NCI-H128 (cell line): ENCODE results near the gene AGPAT4.
"Not testable (repeated sequence)": the region's sequence is repeated elsewhere in the genome, so short reads cannot be mapped to it uniquely, and the experiment has no call there.

Experiments used
- DNase-seq: peaks from one replicate; lab custom pipeline; 2025; ENCODE audit not compliant: unreplicated experiment; lab: John Stamatoyannopoulos, UW

AGPAT4 gene

GRCh38 chr6:161207200-161207599 lies 66.7 kb downstream of the AGPAT4 start:
- no peak for DNase-seq

- DNase-seq, result no peak
Measured at GRCh38 chr6:161204866-161205557, 68.8 kb downstream of the AGPAT4 start.

DNA sequence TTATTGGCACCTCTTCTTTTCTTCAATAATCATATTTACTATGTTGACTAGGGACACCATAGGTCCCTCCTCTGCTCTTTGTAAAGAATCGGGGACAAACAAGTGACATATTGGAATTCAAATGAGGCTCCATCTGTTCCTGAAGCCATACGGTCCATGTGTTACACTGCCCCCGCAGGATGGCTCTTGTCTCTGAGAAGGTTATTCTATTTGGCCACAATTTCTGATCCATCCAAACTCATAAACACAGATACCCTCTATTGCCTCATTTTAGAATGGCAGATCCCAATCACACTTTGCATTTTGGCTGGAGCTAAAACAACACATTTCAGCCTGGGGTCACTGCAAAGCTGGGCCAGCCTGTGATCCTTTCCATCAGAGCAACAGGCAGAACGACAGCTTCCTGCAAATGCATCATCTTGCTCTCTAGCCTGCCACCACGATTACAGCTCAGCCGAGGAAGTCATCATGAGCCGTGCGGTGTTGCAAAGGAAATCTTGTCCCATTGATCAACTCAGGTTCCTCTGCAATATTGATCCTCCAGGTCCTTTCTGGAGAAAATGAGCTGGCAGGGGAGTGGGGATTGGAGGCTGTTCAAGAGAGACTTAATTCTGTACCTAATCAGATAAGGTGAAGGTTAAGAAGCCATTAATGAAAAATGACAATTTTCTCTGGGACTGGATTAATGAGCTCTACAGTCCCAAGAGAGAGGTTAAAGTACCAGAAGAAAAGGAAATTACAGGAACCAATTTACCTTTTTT lies 73.1 kb downstream of the AGPAT4 start:
- DNase-seq, result no peak

- no peak for DNase-seq
Measured at GRCh38 chr6:161199850-161200249, 74.0 kb downstream of the AGPAT4 start.

DNA sequence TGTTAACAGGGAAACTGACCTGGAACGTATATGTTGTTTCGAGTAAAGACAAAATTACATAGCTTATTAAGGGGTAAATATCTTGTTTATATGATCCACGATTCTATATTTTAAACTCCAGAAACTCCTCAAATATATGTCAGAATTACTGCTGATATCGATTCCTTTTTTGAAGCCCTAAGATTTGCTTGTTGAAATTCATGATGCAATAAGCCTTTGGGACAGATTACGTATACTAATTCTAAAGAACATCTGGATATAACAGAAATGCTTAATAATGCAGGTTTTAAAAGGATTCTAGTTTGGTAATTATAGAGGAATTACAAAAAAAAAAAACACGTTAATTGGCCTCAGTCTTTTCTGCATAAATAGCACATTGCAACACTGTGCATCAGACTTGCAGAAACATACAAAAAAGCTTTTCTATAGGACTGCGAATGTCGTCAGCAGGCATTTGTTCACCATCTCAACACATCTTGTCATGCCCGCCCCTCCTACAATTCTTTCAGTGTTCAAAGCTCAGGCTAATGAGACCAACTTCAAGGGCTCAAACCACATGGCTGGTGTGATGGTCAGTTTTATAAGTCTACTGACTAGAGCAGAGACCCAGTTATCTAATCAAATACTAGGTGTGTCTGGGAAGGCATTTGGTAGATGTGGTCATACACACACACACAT lies 74.9 kb downstream of the AGPAT4 start:
- no peak for DNase-seq

GRCh38 chr6:161198176-161198575 lies 75.7 kb downstream of the AGPAT4 start:
- DNase-seq, result no peak

- no peak for DNase-seq
Measured at GRCh38 chr6:161195386-161195785, 78.5 kb downstream of the AGPAT4 start.

DNA sequence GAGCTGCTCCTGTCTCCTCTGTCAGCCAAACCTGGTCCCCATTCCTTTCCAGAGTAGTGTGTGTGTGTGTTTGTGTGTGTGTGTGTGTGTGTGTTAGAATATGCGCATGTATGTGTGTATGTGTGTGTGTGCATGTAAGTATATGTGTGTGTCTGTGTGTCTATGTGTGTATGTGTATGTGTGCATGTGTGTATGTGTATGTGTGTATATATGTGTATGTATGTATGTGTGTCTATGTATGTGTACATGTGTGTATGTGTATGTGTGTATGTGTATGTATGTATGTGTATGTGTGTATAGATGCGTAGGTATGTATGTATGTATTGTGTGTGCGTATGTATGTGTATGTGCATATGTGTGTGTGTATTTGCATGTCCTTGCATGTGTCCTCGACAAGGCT lies 79.5 kb downstream of the AGPAT4 start:
- no peak for DNase-seq

DNA sequence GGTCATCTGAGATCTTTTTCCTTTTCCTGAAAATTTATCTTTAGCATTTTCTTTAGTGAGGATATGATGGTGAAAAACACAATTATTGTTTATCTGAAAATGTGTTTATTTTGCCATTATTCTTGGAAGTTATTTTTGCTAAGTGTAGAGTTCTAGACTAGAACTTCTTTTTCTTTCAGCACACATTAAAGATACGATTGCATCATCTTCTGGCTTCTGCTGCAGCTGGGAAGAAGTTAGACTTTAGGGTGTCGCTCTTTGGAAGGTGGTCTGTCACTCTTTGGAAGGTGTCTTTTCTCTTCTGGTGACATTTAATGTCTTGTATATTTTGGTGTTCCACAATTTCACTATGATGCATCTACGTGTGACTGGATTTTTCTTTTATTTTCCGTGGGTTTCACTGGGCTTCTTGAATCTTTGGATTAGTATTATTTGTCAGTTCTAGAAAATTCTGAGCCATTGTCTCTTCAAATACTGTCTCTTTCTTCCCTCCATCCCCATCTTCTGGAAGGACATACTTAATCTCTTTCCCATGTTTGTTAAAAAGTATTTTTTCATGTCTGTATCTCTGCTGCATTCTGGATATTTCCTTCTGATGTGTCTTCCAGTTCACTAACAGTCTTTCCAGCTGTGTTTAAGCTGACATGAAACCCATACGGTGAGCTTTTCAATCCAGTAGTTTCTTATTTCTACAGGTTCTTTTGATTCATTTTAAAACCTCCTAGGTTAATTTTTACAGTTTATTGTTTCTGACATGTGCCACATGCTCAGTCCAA lies 81.0 kb downstream of the AGPAT4 start:
- no peak for DNase-seq

GRCh38 chr6:161191671-161192070 lies 82.2 kb downstream of the AGPAT4 start:
- no peak for DNase-seq

DNA sequence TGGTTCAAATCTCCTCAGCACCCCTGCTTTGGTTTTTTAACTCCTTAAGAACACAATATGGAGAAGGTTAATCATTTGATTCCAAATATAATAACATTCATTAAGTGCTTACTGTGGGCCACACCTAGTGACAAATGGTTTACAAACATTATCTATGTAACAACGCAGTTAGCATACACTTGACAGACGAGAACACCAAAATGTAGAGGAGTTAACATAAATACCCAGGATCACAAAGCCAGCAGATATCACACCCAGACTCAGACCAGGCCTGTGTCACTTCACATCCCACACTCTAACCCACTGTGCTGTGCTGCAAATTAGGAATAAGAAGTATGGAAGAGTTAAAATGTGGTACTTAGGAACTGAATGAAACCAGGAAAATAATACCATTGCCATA lies 82.9 kb downstream of the AGPAT4 start:
- no peak for DNase-seq

GRCh38 chr6:161189891-161190290 lies 84.0 kb downstream of the AGPAT4 start:
- no peak for DNase-seq

DNA sequence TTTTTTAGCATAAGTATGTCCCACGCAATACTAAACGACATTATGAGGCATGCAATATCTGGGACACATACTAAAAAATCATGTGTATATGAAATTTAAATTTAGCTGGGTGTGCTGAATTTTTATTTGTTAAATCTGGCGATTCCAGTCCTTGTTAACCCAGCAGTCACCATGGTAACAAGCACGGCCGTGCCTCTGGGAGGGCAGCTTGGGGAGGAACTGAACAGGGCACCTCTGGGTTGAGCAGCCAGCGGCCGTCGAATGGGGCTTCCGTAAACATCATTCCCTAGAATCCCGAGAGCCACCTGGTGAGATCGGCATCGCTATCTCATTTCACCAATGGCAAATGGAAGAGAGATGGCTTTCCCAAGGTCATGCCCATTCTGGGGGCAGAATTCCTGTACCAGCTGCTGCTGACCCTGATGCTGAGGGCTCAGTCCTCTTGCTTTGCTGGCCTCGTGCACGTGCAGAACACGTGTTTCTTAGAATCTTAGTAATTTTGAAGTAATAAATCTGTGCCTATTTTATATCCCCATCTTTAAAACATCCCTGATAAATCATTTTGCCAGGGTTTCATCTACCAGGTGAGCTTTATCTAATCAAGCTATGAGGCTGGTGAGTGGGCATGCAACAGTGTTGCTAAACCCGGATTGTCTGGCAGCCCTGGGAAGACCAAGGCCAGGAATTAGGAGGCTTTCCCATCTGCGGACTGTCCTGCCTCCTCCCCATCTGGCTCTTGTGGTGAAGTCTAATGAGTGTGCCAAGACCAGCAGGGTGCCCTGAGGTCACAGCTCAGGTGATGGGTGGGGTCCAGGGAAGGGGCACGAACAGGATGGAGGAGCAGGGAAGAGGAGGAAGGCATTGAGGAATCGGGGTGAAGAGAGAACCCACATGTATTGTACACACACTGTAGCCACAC lies 85.1 kb downstream of the AGPAT4 start:
- DNase-seq, result no peak

GRCh38 chr6:161186173-161186769 lies 87.6 kb downstream of the AGPAT4 start:
- no peak for DNase-seq

DNA sequence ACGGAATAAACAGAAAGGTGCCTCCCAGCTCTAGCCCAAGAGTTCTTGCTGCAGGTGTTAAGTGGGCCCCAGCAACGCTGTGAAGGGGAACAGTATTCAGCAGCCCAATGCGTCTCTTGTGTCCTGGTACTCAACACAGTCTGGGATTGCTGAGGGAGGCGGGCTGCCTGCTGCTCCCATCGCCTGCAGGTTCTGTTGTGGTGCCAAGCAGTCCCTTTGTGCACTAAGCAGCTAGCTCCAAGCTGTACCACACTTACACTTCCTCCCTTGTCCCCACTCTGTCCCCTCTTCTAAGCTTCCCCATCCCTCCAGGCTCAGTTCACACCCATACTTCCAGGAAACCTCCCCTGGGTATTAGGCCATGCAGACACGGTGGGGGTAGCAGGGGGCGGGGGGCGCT lies 92.7 kb downstream of the AGPAT4 start:
- no peak for DNase-seq

DNA sequence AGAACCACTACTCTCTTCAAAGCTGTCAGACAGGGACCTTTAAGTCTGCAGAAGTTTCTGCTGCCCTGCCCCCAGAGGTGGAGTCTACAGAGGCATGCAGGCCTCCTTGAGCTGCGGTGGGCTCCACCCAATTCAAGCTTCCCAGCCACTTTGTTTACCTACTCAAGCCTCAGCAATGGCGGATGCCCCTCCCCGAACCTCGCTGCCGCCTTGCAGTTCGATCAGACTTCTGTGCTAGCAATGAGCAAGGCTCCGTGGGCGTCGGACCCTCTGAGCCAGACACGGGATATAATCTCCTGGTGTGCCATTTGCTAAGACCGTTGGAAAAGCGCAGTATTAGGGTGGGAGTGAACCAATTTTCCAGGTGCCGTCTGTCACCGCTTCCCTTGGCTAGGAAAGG lies 95.7 kb downstream of the AGPAT4 start:
- DNase-seq, result not testable (repeated sequence)

- DNase-seq, result not testable (repeated sequence)
Measured at GRCh38 chr6:161176428-161176827, 97.4 kb downstream of the AGPAT4 start.

DNA sequence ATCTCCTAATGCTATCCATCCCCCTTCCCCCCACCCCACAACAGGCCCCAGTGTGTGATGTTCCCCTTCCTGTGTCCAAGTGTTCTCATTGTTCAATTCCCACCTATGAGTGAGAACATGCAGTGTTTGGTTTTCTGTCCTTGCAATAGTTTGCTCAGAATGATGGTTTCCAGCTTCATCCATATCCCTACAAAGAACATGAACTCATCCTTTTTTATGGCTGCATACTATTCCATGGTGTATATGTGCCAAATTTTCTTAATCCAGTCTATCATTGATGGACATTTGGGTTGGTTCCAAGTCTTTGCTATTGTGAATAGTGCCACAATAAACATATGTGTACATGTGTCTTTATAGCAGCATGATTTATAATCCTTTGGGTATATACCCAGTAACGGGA lies 101.1 kb downstream of the AGPAT4 start:
- DNase-seq, result not testable (repeated sequence)

DNA sequence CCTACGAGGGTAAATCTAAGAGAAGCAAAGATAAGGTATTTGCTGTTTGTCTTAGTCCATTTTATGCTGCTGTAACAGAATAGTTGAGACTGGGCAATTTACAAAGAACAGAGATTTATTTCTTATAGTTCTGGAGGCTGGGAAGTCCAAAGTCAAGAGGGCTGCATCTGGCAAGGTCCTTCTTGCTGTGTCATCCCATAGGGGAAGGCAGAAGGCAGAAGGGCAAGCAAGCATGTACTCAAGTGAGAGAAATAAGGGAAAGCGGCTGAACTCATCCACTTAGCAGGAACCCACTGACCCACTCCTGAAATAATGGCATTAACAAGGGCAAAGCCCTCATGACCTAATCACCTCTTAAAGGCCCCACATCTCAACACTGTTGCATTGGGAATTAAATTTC lies 102.7 kb downstream of the AGPAT4 start:
- DNase-seq, result no peak

DNA sequence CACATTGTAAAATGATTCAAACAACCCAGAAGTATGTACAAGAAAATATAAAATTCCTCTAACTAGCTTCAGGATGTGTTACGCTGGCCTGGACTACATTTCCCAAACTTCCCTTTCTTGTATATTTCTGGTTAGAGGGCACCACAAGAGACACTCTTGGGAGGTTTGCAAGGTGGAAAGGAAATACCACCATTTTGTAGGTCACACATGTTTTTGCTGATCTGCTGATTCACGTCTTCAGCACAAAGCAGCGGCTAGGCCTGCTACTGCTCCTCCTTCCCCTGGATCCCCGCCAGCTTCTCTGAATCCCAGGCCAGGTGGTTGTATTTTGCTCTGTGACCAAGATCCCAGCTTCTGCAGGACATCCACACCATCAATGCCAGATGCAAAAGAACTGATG lies 104.2 kb downstream of the AGPAT4 start:
- DNase-seq, result no peak
